GM21717 (cell line): ENCODE data around the gene RPP25L.

Source experiments
- ATAC-seq: cut with Tn5 transposase; IDR thresholded peaks from one replicate; pipeline ENCODE4 v1.9.1; 2021; ENCODE audit warnings: mild to moderate bottlenecking, moderate library complexity; ENCODE audit not compliant: unreplicated experiment

RPP25L gene

DNA sequence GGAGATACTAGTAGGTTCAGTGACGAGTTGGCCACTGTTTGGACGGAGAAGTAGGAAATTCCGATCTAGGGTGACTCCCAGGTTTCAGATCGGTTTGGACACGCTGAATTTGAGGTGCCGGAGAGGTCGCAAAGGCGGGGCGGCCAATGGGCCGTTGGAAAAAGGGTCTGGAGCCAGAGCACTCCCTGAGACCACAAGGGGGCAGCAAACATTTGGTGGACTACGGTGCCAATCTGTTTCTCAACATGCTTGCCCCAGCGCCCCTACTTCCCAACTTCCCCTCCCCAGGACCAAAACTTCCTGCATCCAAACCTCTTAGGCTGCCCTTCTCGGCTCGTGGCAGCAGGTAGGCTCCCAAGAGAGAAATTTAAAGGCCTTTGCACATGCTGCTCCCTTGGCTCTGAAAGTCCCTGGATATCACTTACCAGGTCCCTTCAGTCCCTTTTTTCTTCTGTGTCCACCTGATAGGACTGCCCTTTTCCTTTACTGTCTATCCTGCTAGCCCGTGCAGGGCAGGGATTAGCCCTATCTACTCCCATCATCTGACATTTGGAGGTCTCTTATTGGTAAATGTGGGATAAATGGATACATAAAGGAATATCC, 992 bp upstream of the RPP25L start:
- no peak for ATAC-seq

DNA sequence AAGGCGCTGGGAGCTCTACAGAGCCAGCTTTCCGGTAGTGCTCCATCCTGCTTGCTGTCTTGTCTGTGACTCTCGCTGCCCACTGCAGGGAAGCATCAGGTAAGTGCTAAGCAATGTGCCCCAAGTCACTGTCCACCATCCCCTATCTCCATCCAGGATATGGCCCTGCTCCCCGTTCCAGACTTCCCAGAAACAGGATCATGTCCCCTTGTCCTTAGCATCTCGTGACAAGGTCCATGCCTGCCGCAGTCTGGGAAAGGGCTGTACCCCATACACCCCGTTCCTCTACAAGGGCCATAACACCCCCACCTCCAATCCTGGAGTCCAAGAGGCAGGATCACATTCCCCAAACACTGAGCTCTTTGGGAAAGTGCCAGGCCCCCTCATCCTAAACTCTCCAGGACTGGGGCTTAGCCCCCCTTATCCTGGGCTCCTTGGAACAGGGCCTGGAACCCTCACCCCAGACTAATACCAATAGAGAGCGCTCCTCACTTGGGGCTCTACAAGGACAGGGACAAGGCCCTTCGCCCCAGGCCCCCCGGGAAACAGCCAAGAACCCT, 566 bp downstream of the RPP25L start:
- peak; percentile 5 for ATAC-seq

DNA sequence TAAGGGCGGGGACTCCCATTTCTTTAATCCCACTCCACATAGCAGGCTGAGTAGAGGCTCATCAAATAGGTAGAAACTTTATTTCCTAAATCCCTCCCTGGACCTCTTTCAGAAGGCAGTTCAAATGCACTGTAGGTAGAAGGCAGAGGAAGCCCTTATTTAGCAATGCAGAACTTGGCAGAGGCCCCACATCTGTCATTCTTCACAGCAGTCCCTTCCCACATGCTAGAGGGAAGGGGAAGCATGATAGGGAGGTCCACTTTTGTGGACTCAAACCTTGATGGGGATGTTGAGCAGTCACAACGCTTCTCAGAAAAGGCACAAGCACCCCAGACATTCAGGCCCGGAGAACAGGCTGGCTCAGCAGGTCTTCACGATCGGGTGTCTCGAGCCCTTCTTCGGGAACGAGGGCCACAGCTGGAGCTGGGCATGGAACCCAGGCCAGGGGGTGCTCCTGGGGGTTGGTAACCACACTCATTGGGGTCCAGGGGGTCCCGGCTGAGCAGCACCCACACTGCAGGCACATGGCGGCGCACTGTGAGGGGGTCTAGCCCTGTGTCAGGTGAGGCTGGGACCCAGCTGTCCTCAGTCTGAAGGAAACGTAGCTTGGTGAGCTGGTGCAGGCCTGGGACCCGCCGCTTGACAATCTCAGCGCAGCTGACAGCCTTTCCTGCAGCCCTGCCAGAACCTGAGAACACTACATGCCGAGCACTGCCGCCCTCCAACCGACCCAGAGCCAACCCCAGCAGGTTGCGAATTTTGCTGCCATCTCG, 1.3 kb downstream of the RPP25L start:
- no peak for ATAC-seq

DNA sequence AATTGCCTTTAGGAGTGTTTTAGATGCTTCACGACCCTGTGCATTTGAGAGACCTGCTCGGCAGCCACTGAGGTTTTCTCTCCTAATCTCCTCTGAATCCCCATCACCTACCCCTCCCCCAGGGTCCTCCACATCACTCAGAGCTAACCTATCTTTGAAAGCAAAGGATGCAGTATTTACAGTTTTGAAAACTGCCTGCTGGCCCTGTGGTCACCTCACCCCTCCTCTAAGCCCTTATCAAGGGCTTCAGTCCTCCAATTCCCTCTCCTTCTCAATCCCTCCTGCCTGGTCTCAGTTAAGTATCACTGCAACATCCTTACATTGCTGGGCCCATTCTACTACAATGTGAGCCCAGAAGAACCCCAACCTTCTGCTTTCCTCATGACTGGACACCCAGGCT, 4.6 kb downstream of the RPP25L start:
- no peak for ATAC-seq

DNA sequence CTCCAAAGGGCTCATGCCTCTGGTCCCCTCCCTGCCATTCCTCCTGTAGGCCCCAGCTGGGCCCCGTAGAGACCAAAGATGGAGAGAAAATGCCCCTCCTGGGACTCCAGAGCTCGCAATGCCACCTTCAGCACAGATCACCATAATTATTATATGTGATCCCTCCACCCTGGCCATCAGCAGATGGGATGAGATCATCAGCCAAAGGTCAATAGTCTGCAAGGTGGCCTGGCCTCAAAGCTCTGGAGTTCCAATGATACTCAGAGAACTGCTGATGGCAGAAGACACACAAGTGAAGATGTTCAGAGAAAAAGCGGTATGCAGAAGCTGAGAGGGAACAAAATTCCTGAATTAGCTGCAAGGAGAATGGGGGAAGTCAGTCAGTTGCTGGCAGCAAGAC, 5.0 kb downstream of the RPP25L start:
- ATAC-seq = no peak

DNA sequence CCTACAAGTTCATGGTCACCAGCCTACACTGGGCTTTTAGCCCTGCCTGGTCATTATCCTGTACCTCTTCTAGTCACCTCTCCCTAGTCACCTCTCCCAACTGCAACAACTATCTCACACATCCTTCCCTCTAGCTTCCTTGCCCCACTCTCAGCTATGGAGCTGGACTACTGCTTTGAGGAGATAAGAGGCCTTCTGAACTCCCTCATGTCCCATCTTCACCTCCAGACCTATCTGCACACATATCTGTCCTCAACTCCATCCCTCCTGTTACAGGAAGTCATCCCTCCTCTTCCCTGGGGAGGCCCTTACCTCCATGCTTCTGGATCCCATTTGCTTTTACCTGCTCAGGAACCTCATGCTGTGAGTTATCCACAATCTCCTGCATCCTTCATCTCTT, 5.7 kb downstream of the RPP25L start:
- ATAC-seq = no peak

DNA sequence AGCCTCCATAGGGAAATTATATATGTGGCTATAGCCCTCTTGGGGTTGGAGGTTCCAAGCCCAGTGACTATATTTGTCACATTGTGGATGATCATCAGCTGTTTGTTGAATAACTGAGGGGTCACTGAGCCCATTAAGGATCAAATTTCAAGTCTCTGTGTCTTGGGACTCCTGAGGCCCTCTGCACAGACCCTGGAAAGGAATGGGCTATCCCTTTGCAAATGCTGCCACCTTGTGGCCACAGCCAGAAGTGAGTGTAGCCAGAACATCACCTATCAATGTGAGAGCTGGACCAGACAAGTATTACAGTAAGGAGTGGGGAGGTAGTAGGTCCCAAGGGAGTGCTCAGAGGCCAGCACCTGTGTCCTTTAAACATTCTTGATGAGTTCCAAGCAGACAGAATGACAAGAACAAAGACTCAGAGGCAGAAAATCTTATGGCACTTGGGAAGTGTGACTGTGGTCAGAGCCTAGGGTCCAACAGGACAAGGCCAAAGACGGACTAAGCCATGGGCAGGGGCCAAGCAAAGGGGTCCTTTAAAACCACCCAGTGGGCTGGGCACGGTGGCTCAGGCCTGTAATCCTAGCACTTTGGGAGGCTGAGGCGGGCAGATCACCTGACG, 8.2 kb downstream of the RPP25L start:
- ATAC-seq = peak; percentile 64

DNA sequence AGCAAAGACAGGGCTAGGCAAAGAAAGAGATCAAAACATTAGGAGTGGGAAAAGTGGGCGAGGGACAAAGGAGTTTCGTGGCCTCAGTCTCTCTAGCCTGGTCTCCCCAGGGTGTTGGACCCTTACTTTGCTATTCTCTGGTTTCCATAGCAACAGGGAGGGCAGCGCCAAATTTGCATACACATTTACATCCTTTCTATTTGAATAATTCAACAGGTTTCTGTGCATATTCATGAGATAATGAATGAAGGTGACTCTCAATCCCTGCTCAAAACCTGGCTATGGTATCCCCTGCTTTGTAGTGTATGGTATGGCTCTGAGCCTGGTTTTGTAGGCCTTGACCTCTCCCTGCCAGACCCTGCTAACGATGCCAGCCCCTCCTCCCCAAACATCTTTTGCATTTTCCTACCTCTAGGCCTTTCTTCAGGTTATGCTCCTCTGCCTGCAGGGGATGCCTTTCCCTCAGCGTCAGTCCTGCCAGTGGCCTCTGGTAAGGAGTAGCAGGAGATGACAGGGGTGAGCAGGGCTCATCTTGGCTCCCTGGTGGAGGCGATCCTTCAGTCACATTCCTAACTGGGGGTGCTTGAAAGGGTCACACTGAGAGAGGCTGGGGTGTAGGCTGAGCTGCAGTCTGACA, 9.8 kb downstream of the RPP25L start:
- ATAC-seq = no peak

DNA sequence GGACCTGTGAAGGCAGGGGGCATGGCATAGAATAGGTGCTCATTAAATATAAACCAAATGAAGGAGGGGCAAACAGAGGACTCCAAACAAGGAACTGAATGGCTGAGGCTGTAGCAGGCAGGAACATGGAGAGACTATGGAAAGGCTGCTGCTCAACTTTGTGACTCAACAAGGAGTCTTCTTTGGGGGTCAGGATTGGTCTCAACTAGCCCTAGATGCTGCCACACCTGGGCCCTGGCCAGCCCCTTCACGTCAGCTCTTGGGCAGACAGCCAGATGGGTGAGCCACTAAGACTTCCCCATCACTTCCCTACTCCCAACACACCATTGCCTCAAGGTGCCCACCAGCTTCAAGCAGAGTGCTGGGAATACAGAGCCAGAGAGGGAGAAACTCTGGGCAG, 11.0 kb downstream of the RPP25L start:
- ATAC-seq = no peak

DNA sequence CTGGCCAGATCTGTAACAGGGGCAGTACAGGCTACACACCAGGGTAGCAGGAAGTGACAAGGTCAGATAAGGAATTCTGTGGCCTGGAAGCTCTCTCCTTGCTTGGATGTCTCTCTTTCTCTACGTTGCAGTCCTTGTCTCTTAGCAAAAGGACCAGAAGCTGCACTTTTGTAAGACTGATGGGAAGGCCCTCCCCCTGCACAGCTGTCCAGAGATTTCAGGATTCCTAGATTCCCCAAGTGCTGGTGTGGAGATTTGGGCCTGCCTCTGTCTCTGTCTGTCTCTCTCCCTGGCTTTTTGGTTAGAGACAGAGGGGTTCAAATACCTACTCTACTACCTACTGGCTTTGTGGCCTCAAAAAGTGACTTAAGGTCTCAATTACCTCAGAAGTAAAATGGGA, 12.4 kb downstream of the RPP25L start:
- ATAC-seq = no peak

DNA sequence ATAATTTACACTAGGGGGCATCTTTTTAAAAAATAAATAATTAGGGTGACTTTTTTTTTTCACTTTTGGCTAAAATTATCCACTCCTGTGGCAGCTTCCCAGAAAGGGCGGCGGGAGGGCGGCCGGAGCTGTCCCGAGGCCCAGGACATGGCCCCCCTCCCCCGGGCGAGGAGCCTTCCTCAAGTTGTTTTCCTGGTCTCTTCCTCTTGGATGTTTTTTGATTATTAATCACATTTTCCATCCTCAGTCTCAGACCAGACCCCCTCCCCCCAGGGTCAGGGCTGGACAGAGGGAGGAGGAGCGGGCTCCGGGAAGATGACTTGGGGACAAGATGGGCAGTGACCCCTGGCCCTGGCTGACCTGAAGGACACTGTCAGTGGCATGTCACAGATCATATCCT, 17.7 kb downstream of the RPP25L start:
- no peak for ATAC-seq

DNA sequence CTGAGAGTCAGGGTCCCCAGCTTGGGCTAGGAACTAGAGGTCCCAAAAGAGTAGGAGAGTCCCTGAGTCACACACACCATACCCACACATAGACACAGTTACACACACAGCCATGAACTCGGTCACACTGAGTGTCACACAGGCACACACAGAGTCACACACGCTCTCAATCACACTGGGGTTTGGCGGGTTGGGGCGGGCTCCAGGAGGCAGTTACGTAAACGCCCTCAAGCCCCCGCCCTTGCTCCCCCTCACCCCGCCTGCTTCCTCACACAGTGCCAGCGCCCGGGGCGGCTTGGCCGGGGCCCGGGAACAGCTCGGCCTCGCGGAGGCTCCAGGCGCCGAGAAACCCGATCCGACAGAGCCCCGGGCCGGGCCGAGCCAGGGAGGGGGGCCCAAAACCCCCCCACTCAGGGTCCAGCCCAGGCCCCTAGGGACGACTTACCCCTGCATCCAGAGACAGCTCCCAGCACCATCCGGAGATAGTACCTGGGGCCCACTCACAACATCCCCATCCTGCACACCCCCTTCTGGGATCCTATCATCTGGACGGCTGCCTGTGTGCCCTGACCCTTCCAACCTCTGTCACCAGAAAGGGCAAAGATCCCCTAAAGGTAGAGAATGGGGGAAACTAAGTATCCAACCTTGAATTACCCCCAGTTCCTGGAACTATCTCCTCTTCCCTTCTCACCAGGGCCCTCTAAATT, 18.8 kb downstream of the RPP25L start:
- no peak for ATAC-seq

DNA sequence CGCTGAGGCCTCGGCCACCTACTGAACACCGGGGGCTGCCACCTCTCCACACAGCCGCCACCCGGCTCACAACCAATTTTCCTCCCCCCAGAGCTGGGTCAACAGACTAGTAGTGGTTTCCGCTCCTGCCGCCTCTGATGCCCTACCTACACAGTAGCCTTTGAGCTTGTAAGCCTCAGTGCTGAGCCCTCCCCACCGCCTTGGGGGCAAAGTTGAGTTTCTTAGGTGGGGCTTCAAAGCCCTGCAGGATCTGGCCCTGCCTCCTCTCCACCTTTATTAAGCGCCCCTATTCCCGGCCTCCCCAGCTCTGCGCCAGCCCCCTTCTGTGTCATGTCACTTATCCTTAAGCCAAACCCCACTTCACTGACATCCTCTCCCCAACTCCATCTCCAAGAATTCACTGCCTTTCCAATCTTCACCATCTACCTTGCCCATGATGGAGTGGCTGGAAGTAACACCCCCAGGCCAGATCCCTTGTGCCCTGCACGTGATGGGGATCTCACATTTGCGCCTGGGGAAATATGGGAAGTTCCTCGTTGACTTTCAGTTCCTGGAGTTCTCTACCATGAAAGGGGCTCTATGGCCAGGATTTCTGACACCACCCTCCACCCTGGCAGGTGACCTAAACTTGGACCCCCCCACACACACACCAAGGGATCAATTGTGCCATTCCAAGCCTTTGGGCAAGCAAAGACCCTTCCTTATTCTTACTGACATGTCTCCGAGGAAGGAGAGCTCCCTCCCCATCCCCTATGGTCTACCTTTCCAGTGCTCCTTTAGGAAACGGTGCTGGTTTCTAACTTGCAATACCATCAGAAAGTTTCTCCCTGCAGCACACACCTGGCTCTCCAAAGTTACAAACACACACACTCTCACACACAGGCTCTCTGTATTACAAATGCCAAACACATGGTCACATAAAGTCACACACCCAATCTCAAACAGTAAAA, 19.7 kb downstream of the RPP25L start:
- ATAC-seq = no peak

DNA sequence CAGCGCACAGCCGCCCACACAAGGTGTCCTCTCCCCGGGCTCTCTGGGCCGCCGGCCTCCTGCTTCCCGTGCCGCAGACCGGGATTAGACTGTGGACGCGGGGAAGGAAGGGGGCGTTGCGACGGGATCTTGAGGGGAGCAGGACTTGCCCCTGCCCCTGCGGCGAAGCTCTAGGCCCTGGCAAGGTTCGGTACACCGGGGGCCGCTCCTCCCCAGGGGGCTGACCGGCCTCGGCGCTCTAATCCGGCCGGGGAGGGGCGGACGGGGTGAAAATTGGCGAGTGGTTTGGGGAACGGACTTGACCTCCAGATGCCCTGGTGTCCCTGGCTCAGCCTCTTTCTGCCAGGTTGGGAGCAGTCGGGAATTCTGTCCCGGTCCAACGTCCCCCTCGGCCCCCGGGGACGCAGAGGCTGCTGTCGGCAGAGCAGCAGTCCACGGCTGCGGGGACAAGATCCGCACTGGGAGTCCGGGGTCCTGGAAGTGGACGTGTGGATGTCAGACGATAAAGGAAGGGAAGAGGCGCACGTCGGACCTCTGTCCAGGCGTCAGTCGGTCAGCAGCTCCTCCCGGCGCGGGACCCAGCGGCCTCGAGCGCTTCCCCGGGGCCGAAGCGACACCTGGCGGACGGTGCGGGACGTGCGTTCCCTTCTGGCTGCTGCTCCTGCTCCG, 20.5 kb downstream of the RPP25L start:
- ATAC-seq = no peak

DNA sequence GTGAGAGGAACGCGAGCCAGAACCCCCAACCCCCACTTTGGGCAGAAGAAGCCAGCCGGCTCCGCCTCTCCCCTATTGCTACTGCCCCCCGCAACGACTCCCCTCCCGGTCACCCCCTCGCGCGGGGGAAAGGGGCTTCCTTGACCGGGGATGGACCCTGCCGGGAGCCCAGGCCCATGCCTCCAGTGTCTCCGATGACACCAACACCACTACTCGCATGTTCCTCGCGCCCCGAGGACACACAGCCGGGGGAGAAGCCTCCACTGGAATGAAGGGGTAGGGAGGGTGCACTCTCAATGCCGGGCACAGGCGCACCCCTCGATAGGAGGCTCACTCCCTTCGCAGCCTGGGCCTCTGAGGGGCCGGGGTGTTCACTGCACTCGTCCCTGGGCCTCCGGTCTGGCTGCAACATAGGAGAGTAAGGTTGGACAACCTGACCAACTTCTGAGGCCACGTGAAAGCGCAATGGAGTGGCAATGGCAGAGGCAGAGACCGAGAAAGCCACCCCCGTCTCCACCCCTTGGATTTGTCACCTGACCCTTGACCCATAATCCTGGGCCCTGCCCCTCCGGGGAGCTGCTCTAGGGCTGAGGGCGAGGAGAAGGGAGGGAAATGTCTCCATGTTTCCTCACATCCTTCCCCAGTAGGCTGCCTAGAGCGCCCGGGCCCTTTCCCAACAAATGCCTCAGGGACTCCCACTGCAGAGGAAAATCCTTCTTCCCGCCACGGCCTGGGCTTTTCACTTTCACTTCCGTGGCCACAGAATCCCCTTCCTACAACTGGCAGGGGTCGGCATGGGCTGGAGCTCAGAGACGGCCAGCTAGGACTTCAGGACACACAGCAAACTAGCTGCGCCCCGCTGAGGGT, 21.3 kb downstream of the RPP25L start:
- ATAC-seq = no peak

DNA sequence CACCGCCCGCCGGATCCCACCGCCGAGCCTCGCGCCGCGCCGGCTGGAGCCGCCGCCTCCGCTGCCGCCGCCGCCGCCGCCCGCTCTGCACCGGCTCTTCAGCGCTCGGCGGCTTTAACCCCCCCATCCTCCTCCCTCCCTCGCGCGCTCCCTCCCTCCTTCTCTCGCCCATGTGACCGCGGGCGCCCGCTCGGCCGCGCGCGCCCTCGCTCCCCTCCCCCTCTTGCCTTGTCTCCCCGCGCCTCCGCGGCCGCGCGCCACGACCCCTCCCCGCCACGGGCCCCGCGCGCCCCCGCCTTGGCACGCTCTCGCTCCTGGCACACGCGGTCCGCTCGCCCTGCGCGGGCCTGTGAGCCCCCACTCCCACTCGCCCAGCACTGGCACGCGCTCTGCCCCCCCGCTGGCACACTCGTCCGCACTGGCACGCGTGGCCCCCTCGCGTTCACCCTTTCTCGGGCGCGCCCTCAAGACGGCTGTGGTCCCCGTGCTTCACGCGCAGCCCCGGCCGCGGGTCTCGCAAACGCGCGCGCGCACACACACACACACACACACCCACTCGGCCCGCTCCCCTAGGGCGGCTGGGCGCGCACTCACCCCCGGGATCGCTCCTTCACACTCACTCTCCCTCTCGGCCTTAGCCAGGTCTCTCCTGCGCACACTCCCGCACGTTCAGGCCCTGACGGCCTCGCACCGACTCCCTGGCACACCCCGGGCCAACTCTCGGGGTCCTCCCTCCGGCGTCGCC, 22.1 kb downstream of the RPP25L start, which contains the start of gene CNTFR:
CNTFR (minus strand) TSS at position 89 of the 745 bp plus-strand sequence. CDS start 20,743 bp downstream, outside the sequence.
- no peak for ATAC-seq
